GM19099 (cell line): Measurements from ENCODE around the gene PIAS4.
A peak's percentile ranks its signal among the peaks of the same experiment; 100 is the strongest.

Experiments
- POLR2A ChIP-seq: IDR thresholded peaks from 3 replicates; pipeline ENCODE4 v1.6.1; 2011; ENCODE audit warnings: low read depth; ENCODE audit not compliant: insufficient read length; ENCODE audit errors: extremely low read depth

Gene PIAS4

DNA sequence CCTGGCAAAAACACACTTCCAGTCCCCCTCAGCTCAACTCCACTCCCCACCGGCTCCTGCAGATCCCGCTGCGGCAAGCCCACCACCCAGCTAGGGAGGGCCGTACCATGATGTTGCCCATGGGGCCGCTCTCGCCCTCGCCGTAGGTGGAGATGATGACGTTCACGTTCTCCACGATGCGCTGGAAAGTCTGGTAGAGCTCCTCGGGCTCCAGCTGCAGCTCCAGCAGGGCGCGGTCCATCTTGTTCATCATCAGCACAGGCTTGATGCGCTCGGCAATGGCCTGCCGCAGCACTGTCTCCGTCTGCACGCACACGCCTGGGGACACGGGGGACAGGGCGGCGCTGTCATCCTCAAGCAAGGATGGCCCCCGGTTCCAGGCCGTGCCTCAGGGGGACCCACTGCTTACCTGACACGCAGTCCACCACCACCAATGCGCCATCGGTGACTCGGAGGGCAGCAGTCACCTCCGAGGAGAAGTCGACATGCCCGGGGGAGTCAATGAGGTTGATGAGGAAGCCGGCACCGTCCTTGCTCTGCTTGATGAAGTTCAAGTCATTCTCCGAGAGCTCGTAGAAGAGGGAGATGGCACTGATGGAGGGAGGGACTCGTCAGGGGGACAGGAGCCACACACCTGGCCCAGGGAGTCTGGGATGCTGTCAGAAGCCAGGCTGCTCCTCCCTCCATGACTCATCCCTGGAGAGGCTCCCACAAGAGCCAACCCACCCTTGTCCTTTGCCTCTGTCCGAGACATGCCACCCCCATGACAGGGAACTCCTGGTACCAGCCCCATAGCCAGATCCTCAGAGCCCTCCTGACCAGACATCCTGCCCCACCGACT lies 24.6 kb upstream of the PIAS4 start:
- TF ChIP-seq POLR2A, result no peak

DNA sequence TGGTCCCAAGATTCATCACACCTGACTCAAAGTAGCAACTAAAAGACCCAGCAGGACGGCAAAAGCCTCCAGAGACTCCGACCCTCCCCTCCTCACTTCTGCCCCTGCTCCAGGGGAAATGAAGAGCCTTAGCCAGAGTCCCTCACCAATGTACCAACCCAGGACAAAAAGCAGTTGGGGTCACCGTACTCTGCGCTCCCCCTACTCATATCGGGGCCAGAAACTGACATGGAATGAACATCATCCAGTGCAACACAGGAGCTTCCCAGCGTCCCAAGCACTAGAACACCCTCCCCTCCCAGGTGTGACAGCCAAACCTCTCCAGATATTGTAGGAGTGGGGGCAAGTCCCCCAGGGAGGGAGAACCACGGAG lies 24.0 kb upstream of the PIAS4 start:
- peak; percentile 19 for TF ChIP-seq POLR2A

DNA sequence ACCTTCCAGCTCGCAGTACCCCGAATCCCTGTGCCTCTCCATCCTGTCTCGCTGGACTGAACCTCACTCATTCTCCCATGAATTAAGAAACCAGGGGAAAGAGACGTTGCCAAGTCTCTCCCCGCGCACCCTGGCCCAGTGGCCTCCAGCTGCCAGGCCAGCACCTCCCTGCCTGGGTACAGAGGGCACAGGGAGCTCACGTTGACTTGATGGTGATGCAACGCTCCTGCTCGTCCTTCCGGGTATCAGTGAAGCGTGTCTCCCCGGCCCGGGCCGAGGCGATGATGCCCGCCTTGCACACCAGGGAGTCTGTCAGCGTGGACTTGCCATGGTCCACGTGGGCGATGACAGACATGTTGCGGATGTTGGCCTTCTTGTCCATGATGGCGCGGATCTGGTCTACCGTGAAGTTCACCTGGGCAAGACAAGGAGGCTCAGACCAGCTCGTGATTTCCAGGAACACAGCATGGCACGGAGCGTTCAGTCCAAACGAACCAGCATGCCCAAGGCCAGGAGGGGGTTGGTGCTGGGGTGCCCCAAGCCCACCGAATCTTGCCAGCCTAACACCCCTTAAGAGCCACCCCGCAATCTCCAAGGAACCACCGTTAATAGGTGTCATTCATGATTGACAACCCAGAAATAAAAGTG lies 23.5 kb upstream of the PIAS4 start:
- TF ChIP-seq POLR2A, result no peak

GRCh38 chr19:3984584-3984907 lies 23.0 kb upstream of the PIAS4 start:
- TF ChIP-seq POLR2A, result no peak

GRCh38 chr19:3984908-3985642 lies 22.5 kb upstream of the PIAS4 start, which contains the start of gene EEF2:
Gene EEF2, minus strand, starts transcription at chr19:3985463. Its CDS starts 83 bp downstream, at chr19:3985380.
- peak; percentile 100 for TF ChIP-seq POLR2A

- TF ChIP-seq POLR2A, result no peak
These were observed 21.8 kb upstream of the PIAS4 start for GRCh38 chr19:3985643-3986259.

DNA sequence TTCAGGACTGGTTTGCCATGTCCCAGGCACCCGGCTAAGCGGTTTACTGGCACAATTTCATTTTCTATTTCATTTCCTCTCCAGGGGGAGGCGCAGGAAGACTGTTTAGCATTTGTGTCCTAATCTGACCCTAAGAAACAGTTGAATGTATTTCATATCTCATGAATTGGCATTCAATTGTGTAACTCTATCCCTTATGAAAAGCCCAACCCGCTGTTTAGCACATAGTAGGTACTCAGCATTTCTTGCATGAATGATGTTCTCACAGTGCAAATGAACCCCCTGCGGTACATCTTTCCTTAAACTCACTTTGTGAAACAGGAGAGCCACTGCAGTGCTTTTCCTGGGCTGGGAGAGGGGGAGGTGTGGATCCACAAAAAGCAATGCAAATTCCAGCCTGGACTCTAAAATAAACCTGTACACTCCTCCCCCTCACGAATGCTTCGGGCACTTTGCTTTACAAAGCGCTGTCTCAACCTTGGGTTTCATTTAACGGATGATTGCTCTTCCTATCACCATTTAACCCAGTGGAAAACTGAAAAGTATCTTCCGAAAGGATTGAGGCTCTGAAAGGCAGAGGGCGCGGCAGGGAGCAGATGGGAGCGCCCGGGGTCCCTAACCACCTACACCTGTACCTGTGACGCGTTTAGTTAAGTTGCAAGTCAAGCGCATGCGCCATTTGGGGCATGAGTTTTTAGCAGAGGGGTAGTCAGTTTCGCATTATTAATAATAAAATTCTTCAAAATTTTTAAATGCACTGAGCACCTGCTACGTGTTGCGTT lies 21.1 kb upstream of the PIAS4 start:
- no peak for TF ChIP-seq POLR2A

DNA sequence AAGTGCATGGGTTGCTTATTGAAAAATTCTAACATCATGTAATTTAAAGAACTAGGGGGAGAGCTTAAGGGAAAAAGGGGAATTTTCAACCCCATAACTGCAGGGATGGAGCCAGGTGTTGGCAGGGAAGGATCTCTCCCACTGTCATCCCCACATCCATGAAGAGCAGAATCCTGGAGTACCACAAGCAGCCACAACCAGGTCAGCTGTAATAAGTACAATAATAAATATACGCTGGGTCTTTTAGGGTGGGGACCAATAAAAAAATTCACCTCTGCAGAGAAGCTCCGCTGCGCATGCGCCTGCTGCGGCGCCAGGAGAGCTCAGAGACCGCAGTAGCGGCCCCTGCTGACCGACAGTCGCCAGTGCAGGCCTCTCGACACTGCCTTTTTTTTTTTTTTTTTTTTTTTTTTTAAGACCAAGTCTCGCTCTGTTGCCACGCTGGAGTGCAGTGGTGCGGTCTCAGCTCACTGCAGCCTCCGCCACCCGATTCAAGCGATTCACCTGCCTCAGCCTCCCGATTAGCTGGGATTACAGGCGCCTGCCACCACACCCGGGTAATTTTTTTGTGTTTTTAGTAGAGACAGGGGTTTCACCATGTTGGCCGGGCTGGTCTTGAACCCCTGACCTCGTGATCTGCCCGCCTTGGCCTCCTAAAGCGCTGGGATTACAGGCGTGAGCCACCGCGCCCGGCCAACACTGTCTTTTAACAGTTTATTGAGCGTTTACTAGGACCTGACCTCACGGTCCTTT lies 19.7 kb upstream of the PIAS4 start:
- TF ChIP-seq POLR2A, result no peak

GRCh38 chr19:3990815-3991117 lies 16.8 kb upstream of the PIAS4 start:
- no peak for TF ChIP-seq POLR2A

DNA sequence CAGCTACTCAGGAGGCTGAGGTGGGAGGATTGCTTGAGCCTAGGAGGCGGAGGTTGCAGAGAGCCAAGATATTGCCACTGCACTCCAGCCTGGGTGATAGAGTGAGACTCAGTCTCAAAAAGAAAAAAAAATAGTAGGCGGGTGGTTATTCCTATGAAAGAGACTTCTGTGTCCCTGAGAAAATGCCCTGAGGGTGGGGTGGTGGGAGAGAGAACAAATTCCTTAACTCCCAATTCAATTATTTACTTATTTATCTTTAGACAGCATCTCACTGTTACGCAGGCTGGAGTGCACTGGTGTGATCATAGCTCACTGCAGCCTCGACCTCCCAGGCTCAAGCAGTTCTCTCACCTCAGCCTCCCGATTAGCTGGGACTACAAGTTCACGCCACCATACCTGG lies 11.9 kb upstream of the PIAS4 start:
- no peak for TF ChIP-seq POLR2A

GRCh38 chr19:4007836-4008539 lies 452 bp downstream of the PIAS4 start:
- no peak for TF ChIP-seq POLR2A

- TF ChIP-seq POLR2A, result no peak
These were observed 2.7 kb downstream of the PIAS4 start for GRCh38 chr19:4009990-4010807.

DNA sequence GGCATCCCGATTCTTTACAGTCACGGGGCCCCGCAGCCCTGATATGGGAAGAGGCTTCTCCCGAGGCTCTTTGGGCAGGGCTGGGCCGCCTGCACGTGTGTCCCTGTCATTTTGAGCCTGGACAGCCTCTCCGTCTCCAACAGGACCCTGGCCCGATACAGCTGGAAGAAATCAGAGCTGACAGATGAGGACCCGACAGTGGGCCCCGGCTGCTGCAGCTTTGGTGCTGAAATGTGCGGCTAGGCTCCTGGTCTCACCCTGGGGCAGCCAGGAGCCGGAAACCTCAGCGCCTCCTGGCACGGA lies 3.2 kb downstream of the PIAS4 start:
- TF ChIP-seq POLR2A, result no peak
